Osteoblast (primary cell): Measurements from ENCODE around the gene CLDN15. TPM values are rescaled to one million over a fixed set of nuclear protein-coding genes. Genes with fewer than 3 reads are reported as not detected.

Experiments
- DNase-seq: peaks from one replicate; pipeline ENCODE4 v3.0.0; 2011; ENCODE audit warnings: low spot score, mixed read lengths; ENCODE audit not compliant: insufficient read length; ENCODE audit errors: missing footprints
- H2AFZ ChIP-seq: 2 replicates; pipeline ENCODE4 v1.6.0; 2011; ENCODE audit warnings: mild to moderate bottlenecking, low read length
- H3K27ac ChIP-seq: 2 replicates; pipeline ENCODE4 v1.5.1; 2011; ENCODE audit warnings: mild to moderate bottlenecking, low read depth, low read length, moderate library complexity
- H3K27me3 ChIP-seq: 2 replicates; pipeline ENCODE4 v1.6.0; 2012; ENCODE audit warnings: mild to moderate bottlenecking, control low read depth, inconsistent platforms, low read length, moderate library complexity; ENCODE audit not compliant: insufficient read depth
- H3K36me3 ChIP-seq: 2 replicates; pipeline ENCODE4 v1.5.1; 2011; ENCODE audit warnings: mild to moderate bottlenecking, low read length, control low read depth, moderate library complexity; ENCODE audit not compliant: insufficient read depth
- H3K4me1 ChIP-seq: 2 replicates; pipeline ENCODE4 v1.5.1; 2011; ENCODE audit warnings: mild to moderate bottlenecking, low read length, control low read depth, moderate library complexity; ENCODE audit not compliant: insufficient read depth
- H3K4me2 ChIP-seq: 2 replicates; pipeline ENCODE4 v1.6.0; 2011; ENCODE audit warnings: mild to moderate bottlenecking, low read length; ENCODE audit not compliant: insufficient read depth
- H3K4me3 ChIP-seq: fragments of 200-600 bp; sonication (generic); 3 replicates; pipeline ENCODE4 v1.5.1; 2012; ENCODE audit warnings: mild to moderate bottlenecking, low read length, inconsistent platforms; ENCODE audit not compliant: insufficient read depth
- H3K79me2 ChIP-seq: 2 replicates; pipeline ENCODE4 v1.6.0; 2012; ENCODE audit warnings: mild to moderate bottlenecking, low read length, control low read depth, inconsistent platforms; ENCODE audit not compliant: insufficient read depth
- H3K9me3 ChIP-seq: 2 replicates; pipeline ENCODE4 v1.5.1; 2011; ENCODE audit warnings: low read depth, low read length, control low read depth
- H4K20me1 ChIP-seq: 2 replicates; pipeline ENCODE4 v1.6.0; 2012; ENCODE audit warnings: mild to moderate bottlenecking, low read length, control low read depth; ENCODE audit not compliant: insufficient read depth
- CTCF ChIP-seq: IDR thresholded peaks from 2 replicates; pipeline ENCODE4 v1.5.1; 2011; ENCODE audit warnings: mild to moderate bottlenecking, low read depth, low read length, moderate library complexity; ENCODE audit errors: extremely low read depth
- total RNA-seq: library from RNA; depleted of rRNA; stranded (reverse); fragments of >200 nt; gene quantifications from 2 replicates; pipeline ENCODE4 v1.2.3, GENCODE V29; 2012

The CLDN15 gene
- total RNA-seq, 1 donor, result 3.3 TPM

GRCh38 chr7:101223528-101223927 lies 14.1 kb downstream of the CLDN15 start:
- no peak for DNase-seq
- Histone ChIP-seq H2AFZ (no peak overlapping the region), H3K9me3 (no peaks in the 10 kb centered on the region), H3K36me3 (peaks cover 38% of the 10 kb centered on the region), H3K79me2 (peaks cover 42% of the 10 kb centered on the region), H3K4me3 (no peak overlapping the region), H3K27me3 (no peaks in the 10 kb centered on the region), H3K27ac (no peak overlapping the region), H3K4me2 (no peak overlapping the region), H3K4me1 (peaks cover 8% of the 10 kb centered on the region), H4K20me1 (peaks cover 7% of the 10 kb centered on the region)
- no peak for TF ChIP-seq CTCF

GRCh38 chr7:101222275-101222830 lies 15.2 kb downstream of the CLDN15 start:
- Histone ChIP-seq H3K4me3 (no peak overlapping the region), H4K20me1 (peaks cover 7% of the 10 kb centered on the region), H3K27me3 (no peaks in the 10 kb centered on the region), H3K4me2 (no peak overlapping the region), H3K79me2 (peaks cover 47% of the 10 kb centered on the region), H3K27ac (no peak overlapping the region), H3K4me1 (peaks cover 11% of the 10 kb centered on the region), H3K36me3 (peaks cover 29% of the 10 kb centered on the region), H3K9me3 (no peaks in the 10 kb centered on the region), H2AFZ (no peak overlapping the region)
- no peak for TF ChIP-seq CTCF
- no peak for DNase-seq

- H3K4me1 ChIP-seq, result peaks cover 16% of the 10 kb centered on the region
- H3K79me2 ChIP-seq, result peaks cover 67% of the 10 kb centered on the region
- no peak for DNase-seq
- peaks cover 24% of the 10 kb centered on the region for H3K36me3 ChIP-seq
- H3K4me3 ChIP-seq, result no peak overlapping the region
- H2AFZ ChIP-seq, result no peak overlapping the region
- no peaks in the 10 kb centered on the region for H3K9me3 ChIP-seq
- TF ChIP-seq CTCF, result no peak
- H4K20me1 ChIP-seq, result peaks cover 11% of the 10 kb centered on the region
- H3K27ac ChIP-seq, result no peak overlapping the region
- no peaks in the 10 kb centered on the region for H3K27me3 ChIP-seq
- no peak overlapping the region for H3K4me2 ChIP-seq
These were observed 17.3 kb downstream of the CLDN15 start for GRCh38 chr7:101220295-101220694.

- DNase-seq, result no peak
- no peak for TF ChIP-seq CTCF
These were observed 19.1 kb downstream of the CLDN15 start for GRCh38 chr7:101218236-101219125.

More at GRCh38 chr7:101218236-101219125, 19.1 kb downstream of the CLDN15 start:
- peaks cover 70% of the 10 kb centered on the region for H3K79me2 ChIP-seq
- H3K4me2 ChIP-seq, result peak overlapping the region; percentile 91
- H3K4me3 ChIP-seq, result peak overlapping the region; percentile 89
- peaks cover 16% of the 10 kb centered on the region for H3K4me1 ChIP-seq
- H2AFZ ChIP-seq, result peak overlapping the region; percentile 84
- no peaks in the 10 kb centered on the region for H3K9me3 ChIP-seq
- peaks cover 6% of the 10 kb centered on the region for H4K20me1 ChIP-seq
- H3K27ac ChIP-seq, result peak overlapping the region; percentile 75
- peaks cover 14% of the 10 kb centered on the region for H3K36me3 ChIP-seq
- no peaks in the 10 kb centered on the region for H3K27me3 ChIP-seq
